Fibroblast of skin of left quadriceps (primary cell): ENCODE data around the gene ARGLU1.

ENCODE experiments used
- DNase-seq, 2 experiments: peaks; one replicate each; pipeline ENCODE4 v3.0.0-alpha.2; 2013; ENCODE audit warnings: low read depth in 2 of 2

Gene ARGLU1

DNA sequence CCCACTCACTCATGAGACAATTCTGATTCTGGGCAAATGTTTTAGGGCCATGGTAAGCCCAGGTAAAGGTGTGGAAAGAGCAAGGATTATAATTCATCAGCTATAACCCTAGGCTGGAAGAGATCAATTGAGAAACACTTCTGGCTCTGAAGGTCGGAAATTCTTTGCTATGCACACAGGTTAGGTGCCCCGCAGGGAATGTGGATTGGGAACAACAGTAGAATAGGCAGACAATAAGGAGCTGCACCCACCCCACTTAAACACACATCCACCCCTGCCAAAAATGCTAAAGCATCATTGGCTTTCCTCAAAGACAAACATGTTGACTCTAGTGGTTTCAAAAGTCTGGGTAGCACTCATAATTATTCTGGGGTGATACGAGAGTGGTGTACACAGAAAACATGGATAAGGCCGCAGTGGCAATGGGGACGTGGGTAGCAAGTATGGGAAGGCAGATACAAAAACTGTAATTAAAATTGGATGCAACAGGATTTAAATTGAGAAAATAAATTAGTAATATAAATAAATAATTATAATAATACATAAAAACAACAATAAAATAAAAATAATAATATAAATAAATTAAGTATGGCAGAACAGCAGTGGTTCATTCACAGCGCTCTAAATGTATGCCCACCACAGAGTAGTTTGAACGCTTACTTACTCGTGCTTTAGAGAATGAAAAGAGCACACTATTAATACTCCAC, 41.0 kb downstream of the ARGLU1 start:
- DNase-seq = no peak

DNA sequence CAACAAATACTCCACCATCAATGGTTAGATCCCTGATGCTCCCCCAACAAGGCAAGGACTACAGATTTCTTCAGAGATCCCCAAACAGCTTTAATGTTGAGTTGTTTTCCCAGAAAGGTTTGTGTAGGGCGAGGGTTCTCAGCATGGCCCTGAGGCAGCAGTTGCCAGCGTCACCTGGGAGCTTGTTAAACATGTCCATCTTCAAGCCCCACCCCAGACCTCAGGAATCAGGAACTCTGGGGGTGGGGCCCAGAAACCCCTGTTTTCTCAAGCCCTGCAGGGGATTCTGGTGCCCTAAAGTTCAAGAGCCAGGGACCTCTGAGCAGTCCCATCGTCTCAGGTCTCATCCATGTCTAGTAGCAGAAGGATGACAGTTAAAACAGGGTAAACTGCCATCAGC, 42.1 kb downstream of the ARGLU1 start:
- DNase-seq = no peak

DNA sequence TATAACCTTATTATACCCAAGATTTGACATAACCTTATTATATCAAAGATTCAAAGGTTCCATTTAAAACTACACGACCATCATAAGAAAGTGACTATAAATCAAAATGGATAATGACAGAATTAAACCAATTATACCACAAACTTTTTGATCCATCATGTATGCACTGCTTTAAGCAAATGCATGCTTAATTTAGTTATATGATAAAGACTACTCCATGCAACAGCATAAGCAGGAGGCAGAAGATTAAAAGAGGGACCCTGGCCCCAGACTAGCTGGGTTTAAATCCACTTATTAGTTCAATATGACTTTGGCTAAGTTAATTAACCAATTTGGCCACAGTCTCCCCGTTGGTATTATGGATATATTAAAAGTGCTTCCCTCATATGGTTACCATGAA, 43.8 kb downstream of the ARGLU1 start:
- DNase-seq = no peak

DNA sequence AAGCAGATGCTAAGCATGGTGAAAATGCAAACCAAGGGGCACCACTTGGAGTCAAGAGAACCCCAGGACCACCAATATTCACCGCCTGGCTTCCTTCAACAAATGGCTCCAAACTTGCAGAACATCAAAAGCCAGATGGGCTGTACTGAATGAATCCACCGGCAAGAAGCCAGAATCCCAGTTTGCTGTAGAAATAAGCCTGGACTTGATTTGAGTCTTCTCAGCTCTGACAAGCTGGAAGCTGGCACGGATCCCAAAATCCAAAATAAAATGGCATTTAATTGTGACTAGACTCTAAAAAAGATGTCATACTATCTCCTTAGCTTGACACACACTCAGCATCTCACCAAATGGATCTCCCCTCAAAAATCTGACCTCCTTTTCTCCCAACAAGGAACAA, 44.4 kb downstream of the ARGLU1 start:
- DNase-seq = peak; percentile 53 to 59

DNA sequence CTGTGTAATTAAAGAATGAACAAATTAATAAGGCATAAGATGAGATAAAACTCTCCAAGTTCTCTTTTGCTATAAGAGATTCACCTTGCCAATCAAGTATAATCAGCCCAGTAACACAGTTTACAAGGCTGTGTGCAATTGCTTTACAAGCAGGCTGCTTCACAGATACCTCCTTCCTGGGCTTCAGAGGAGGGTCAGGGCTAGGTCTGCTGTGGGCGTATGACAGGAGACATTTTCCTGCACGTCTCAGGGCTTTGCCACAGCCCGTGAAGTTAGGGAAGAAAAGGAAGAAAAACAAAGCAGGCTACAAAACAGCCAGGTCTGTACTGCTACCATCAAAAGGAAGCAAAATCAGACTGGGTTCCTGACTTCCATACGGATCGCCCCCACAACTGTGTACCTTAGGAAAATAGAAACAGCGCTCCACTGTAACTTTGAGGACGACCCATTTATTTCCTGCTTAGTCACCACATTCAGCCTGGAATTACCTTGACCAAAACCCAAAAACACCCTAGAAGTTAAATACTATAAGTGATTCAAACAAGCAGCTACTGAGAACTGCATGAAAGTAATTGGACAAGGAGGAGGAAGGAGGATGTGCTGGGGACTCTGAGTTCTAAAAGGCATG, 44.9 kb downstream of the ARGLU1 start:
- no peak for DNase-seq

DNA sequence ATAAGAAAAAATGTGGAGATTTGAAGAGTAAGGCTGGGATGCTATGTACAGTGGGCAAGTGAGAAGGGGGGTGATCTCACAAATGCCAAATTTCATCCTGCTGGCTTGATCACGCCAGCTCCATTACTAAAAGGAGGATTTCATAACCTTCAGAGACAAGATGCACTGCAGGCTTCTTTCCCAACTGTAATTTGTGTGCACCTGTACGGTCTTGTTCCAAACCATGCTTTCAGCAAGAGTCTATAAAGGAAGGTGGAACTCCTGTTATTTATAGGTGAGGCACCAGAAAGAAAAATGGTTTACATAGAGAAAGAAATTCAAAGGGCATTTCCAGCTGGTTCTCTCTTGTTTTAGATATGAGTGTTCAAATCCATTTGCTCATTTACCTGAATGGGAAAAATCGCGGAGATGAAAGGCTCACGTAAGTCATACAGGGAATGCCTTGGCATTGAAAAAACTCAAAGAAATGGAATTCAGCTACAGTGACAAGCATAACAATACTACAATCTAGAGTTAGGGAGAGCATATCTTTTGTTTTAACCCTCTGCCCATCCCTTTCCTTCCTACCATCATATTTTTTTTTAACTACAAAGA, 45.7 kb downstream of the ARGLU1 start:
- no peak for DNase-seq

DNA sequence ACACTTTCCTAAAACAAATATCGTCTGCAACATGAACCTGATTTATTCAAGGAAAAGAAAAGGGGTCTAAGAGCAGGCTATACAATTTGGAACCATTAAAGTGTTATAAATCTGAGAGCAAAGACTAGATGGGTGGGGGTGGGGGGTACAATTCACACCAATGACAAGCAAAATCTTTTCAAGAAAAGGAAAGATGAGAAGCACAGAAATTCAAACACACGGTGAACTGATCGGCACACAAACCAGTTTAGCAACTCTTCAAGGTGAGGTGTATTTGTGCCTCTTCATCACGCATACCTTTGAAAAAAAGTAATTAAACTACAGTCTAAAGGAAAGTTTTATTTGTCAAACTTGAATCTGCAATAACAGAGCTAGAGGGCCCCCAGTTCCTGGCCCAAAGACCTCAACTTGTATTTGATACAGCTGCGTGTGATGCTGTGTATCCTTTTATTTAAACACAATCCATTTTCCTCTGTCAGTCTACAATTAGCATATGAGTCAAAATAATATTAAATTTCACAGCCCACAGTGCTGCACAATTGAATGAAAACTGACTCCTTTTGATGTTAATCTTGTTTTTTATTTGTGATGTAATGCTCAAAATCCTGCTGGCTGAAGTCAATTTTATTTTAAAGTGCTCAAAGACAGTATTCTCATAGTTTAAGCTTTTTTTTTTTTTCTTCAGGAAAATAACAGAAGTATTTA, 46.7 kb downstream of the ARGLU1 start:
- no peak for DNase-seq

DNA sequence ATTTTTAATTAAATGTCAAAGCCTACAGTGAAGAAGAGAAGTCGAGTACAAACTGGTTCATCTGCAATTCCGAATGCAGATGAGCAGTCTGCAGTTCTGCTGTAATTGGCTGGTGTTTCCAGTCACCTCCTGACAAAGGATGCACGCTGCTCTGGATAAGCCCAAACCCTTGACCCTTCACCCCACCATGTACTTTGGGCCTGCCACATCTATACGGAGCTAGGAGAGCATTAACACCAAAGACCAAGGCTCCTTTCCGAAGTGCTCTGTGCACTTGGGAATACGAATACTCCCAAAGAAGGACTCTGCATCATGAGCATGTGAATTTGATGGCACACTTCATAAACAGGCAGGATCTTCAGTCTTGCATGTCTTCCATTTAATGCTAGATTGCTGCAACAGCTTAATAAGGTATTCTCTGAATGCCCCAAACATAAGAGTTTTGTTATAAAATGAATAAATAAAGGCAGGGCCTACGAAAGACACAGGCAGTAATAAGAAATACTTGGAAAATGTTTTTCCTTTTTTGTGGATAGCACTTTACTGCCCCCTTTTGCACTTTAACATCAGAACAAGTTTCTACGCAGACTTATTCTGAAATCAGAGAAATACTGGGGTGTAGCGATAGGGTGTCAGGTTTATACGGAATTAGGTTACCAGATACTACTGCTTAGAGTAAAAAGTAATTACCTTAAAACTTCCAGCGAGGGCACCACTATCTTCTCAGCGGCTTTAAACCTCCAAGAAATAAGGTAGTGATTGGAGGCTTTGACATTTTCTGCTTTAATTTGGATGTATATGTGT, 47.5 kb downstream of the ARGLU1 start:
- peak in 1 of 2 experiments; percentile 42 for DNase-seq

DNA sequence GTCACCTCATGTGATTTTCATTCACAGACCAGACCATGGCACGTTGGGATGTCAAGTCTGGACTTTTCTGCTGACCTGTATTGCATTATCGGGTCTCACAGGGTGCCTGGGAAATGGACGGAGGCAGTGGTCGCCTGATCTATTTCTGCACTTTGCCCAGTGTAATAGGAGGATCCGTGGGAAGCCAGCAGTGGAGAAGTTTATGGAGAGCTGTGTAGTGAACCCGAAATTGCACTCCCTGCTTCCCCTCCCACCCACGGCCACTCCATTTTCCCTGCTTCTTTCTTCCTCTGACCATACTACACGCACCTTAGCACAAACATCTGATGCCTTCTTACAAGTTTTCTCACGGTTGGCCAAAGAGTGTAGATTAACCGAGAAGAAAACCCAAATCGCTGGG, 49.4 kb downstream of the ARGLU1 start:
- no peak for DNase-seq

DNA sequence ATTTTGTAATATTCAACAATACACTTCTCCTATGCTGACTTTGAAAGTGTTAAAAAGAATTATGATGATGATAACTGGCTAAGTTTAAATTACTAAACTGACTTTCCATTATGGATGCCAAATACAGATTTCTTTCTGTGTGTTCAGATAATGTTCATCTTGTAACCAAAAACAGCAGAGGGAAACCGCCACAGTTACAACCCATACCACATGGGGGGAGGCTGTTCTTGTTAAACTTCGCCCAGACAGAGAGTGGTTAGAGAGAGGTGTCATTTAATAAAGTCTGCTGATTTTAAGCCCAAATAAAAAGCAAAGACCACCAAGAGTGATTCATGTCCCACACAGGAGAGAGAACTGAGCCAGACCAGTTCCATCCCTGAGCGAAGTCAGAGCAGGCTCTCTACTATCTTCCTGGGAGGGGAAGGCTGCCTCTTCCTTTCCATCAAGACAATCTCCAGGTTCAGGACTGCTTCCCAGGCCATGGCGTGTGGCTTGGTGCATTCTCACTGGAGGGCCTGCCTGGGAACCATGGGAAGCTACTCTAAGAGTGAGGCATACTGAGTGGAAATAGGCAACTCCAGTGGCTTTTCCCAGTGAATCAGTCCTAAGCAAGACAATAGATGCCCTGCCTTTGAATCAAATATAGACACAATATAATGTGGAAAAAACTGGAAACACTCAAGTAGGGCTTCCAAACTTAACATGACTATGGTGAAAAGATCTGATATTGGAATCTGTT, 50.7 kb downstream of the ARGLU1 start:
- no peak for DNase-seq

DNA sequence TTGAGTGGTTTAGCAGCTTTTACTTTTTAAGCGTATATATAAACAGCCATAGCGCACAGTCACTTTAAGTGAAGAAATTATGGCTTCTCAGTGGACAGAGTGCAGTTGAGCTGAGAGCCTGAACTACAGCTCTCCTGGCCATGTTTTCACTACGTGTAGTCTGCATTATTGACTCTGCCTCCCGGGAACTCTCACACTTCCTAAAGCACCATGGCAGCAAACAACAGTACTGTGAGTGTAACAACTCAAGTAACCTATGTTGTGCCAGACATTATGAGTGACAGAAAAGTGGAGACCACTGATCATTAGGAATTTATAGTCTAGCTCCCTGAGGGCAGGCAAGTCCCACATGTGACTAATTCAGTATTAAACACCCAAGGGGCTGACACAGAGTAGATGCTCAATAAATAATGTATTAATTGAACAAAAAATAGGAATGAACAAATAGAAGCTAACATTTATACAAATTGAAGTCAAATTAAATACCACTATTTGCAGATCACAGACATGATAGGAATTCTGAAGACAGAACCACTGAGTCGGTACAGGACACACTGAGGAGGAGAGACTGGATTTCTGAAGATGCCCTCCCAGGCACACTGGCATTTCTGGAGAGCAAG, 52.2 kb downstream of the ARGLU1 start:
- DNase-seq = no peak

DNA sequence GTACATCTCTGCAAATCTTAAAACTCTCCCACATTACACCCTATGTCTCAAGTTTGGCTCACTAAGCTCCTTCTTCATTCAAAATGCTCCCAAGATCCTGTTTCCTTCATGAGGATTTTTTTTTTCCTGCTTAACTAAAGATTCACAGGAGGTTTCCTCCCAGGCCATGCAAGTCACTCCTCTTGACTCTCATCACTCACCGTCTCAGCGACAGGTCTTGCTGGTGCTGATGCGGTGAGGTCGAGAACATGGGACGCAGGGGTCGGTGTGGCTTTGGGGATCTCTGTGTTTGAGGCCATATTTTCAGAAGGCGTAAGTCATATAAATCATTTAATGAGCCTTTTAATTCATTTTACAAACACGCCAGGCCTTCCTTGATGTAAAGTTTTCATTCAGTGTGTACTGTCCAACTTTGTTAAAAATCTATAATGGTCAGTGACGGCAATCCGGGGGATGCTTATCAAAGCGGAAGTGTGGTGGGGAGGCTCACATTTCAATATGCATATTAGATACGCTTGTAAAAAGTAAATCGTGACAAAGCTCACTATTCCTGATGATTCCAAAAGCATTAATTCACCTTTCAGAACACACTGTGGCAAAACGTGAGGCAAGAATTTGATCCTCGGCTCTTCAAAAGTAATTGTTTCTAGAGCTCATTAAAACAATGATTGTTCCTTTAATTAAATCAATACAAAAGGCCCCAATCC, 52.9 kb downstream of the ARGLU1 start:
- DNase-seq = no peak

DNA sequence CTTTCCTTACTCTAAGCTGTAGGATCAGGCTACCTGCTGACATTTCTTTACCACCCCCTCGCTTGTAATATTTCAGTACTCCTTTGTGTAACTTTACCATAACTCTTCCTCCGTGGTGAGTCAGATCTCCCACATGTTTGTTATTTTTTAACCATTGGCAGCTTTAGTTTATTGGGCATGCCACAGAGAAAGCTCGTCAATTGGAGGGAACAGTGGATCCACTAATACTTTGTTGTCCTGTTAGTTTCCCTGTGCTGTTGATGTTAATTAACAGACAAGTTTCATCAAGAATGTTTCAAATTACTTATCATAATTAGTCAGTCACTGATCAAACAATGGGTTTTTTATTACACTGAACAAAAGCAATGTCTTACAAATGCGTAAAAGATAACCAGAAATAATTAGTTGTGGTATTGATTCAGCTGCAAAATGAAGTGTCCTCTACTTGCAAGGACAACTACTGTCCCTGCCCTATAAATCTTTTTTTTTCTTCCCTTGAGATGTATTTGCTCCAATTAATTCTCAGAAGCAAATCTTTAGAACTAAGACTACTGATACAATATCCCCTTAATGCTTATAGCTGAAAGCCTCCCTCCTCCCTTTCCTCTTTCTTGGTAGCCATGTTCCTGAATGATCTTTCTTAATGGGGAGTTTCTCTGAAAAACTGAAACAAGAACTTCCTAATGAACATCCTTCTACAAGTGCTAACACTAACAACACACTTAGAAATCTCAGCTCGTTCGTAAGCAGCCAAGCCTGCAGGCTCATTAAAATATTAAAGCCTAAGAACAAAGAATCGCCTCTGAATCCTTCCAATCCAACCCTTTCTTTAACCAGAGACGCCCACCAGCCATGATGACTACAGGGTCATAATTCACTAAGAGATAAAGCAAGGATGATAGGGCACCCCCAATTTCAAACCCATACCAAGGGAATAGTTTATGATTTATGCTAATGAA, 54.6 kb downstream of the ARGLU1 start:
- DNase-seq = no peak

DNA sequence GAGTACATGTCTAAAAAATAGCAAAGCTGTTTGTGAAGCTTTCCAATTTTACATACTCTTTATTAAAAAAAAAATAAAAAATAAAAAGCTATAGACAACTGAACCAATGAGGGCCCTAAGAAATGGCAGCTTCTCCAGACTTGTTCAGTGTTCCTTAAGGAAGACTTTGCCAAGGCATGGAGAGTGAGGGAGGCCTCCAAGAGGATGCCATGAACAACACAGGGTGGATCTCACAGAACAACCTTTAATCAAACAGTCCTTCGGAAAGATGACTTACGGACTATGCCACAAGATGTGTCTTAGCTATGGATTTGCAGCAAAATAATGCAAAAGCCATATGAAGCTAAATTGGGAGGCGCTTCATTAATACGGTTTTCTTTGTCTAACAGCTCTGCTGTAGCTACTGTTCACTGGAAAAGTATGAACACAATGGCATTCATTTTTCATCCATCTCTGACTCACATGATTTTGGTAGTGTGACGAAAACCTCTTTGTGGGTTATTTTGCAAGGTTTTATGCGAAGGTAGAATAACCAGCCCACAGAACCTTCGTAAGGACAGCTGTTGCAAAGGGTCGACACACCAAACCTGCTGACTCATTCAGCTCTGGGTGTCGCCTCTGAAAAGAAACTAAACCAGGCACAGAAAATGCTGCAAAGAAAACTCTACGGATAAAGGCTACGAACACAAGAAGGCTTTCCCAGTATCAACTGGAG, 60.2 kb downstream of the ARGLU1 start:
- DNase-seq = peak; percentile 92 to 93

DNA sequence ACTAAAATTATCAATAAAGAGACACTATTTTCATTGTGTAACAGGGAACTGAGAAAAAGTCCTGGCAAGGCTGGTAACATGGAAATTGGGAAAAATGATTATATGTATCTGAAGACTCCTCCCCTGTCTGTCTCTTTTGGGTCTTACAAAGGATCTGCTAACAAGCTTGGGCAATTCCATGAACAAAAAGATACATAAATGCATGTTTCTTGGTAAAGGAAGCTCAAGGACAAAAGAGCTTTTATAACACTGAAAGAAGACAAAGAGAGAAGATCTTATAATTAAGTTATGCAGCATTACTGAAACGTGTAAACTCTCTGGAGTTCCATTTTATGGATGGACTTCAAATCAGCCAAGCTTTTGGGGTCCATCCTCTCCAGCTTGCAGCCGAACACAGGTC, 61.7 kb downstream of the ARGLU1 start:
- DNase-seq = no peak

DNA sequence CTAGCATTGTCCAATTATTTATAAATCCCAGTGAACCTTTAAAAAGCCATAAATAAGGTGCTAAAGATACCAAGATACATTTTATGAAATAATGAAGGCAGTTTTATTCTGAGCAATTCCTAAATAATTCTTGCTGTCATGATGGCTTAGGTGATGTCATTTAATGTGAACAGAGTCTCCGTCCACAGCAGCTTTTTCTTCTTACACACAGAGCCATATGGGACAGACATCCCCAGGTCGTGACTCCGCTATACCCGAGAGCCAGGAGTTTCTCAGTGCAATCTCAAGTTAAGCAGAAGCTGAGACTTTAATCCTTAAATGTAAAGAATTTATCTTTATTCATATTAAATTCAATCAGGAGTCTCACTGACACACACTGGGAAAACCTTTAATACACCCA, 62.2 kb downstream of the ARGLU1 start:
- no peak for DNase-seq

DNA sequence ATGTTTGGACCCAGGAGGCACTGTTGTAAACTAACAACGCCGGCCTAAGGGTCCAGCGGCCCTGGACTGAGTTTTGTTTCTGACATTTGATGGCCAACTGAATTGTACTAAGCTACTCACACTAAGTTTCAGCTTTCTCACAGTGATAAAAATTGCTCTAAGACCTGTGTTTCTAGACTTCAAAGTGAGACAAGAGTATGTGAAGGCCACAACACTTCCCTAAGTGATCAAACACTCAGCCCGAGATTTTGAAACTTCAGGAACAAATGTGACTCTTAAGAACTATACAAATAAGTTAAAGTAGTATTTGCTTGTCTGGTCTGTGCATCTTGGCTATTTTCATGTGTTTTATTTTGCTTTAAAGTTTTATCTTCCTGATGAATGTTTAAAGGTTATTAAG, 62.6 kb downstream of the ARGLU1 start:
- DNase-seq = no peak

DNA sequence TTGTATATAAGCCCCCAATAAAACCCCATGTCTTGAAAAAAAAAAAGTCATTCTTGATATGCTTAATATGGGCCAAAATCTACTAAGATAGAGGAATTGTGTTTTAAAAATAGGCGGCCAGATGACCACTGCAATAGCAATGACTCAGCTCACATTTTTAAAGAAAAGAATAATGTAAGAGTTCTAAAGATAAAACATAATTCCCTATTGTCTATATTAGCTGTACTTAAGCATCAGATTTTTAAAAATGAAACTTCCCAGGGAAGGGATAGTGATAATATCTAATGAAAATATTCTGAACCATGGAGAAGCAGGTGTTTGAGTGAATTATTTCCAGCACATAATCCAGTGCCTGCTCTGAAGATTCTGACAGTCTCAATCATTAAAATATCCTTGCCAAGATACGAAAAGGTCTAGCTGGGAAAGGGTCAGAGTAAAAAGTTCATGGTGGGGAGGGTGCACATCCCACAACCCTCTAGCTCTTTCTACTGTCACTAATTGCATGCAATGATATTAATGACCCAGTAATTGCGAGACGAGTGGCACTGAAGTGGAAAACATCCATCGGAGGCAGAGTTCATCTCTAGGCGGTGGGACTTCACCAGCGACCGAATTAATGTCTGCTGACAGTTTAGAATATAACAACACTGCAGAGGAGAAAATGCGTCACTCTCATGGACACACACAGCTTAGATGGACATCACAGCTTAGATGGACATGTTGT, 64.0 kb downstream of the ARGLU1 start:
- no peak for DNase-seq
